GM23248 (cell line): ENCODE data around the gene CAMTA1. TPM values are rescaled to one million over a fixed set of nuclear protein-coding genes. Genes with fewer than 3 reads are reported as not detected.

Experiments
- DNase-seq: peaks from one replicate; pipeline ENCODE4 v3.0.0-alpha.2; 2015
- H2AFZ ChIP-seq: fragments of 200-600 bp; sonication (generic); 2 replicates; pipeline ENCODE4 v1.6.1; 2016; ENCODE audit warnings: antibody characterized with exemption
- H3F3A ChIP-seq: fragments of 200-600 bp; sonication (generic); 2 replicates; pipeline ENCODE4 v1.6.1; 2016; ENCODE audit warnings: mild to moderate bottlenecking, antibody characterized with exemption, mixed run types; ENCODE audit not compliant: insufficient read depth
- H3K27ac ChIP-seq: fragments of 200-600 bp; sonication (generic); 2 replicates; pipeline ENCODE4 v1.5.1; 2016; ENCODE audit warnings: mild to moderate bottlenecking
- H3K27me3 ChIP-seq: fragments of 200-600 bp; sonication (generic); replicated peaks from 2 replicates; pipeline ENCODE4 v1.6.1; 2016; ENCODE audit warnings: mild to moderate bottlenecking; ENCODE audit not compliant: insufficient read depth
- H3K36me3 ChIP-seq: fragments of 200-600 bp; sonication (generic); 2 replicates; pipeline ENCODE4 v1.6.1; 2016; ENCODE audit warnings: low read depth, mild to moderate bottlenecking
- H3K4me1 ChIP-seq: fragments of 200-600 bp; sonication (generic); 2 replicates; pipeline ENCODE4 v1.6.1; 2016; ENCODE audit warnings: mild to moderate bottlenecking; ENCODE audit not compliant: insufficient read depth
- H3K4me2 ChIP-seq: fragments of 200-600 bp; sonication (generic); one replicate; pipeline ENCODE4 v1.6.1; 2016; ENCODE audit warnings: mild to moderate bottlenecking; ENCODE audit not compliant: unreplicated experiment
- H3K4me3 ChIP-seq: fragments of 200-600 bp; sonication (generic); 2 replicates; pipeline ENCODE4 v1.5.1; 2016; ENCODE audit warnings: mild to moderate bottlenecking
- H3K79me2 ChIP-seq: fragments of 200-600 bp; sonication (generic); 2 replicates; pipeline ENCODE4 v1.6.1; 2016; ENCODE audit warnings: mild to moderate bottlenecking; ENCODE audit not compliant: insufficient read depth
- H3K9ac ChIP-seq: fragments of 200-600 bp; sonication (generic); 2 replicates; pipeline ENCODE4 v1.6.1; 2016; ENCODE audit warnings: mild to moderate bottlenecking
- H3K9me2 ChIP-seq: fragments of 200-600 bp; sonication (generic); 2 replicates; pipeline ENCODE4 v1.6.1; 2016; ENCODE audit warnings: mixed run types, mild to moderate bottlenecking, moderate library complexity; ENCODE audit not compliant: insufficient read depth
- H3K9me3 ChIP-seq: fragments of 200-600 bp; sonication (generic); one replicate; pipeline ENCODE4 v1.6.1; 2017; ENCODE audit warnings: low read depth
- H4K20me1 ChIP-seq: fragments of 200-600 bp; sonication (generic); 2 replicates; pipeline ENCODE4 v1.6.0; 2016; ENCODE audit not compliant: insufficient read depth
- EZH2 ChIP-seq: fragments of 200-600 bp; sonication (generic); IDR thresholded peaks from 2 replicates; pipeline ENCODE4 v1.6.1; 2018; ENCODE audit warnings: antibody characterized with exemption, mild to moderate bottlenecking; ENCODE audit not compliant: insufficient read depth, poor library complexity, severe bottlenecking
- EZH2phosphoT487 ChIP-seq: fragments of 200-600 bp; sonication (generic); IDR thresholded peaks from 2 replicates; pipeline ENCODE4 v1.6.1; 2018; ENCODE audit warnings: antibody characterized with exemption, moderate library complexity, mild to moderate bottlenecking, low read depth; ENCODE audit not compliant: insufficient read depth
- WGBS, 2 experiments: methylation state at CpG; one replicate each; pipeline ENCODE4 v1.1.6; 2015 to 2017; ENCODE audit warnings: low lambda C conversion rate in 2 of 2, low coverage in 1 of 2; ENCODE audit errors: missing lambda C conversion rate in 2 of 2; 5-methylcytosine and 5-hydroxymethylcytosine counted together
- in situ Hi-C: fragments of 300-500 bp; cut with MboI; formaldehyde crosslinking; loops from 2 replicates; pipeline ENCODE4 v1.15.0; 2020
- polyA plus RNA-seq: library from polyadenylated mRNA; unstranded; fragments of >200 nt; fragmentation: Nextera tagmentation; extraction: Ambion mirVana; gene quantifications from 2 replicates; pipeline ENCODE4 v1.2.1, GENCODE V29; 2016
- total RNA-seq: library from RNA; depleted of rRNA; stranded (reverse); fragments of >200 nt; shearing (Covaris generic); gene quantifications from 2 replicates; pipeline ENCODE4 v1.2.3, GENCODE V29; 2014

Gene CAMTA1
- total and polyA plus RNA-seq, 2 experiments from 2014 or later, result 50.1 to 165 TPM

- no peaks in the 10 kb centered on the region for H3K9me3 ChIP-seq
- no peaks in the 10 kb centered on the region for H3F3A ChIP-seq
- no peak overlapping the region for H2AFZ ChIP-seq
- H3K27me3 ChIP-seq, result no peaks in the 10 kb centered on the region
- no peaks in the 10 kb centered on the region for H3K79me2 ChIP-seq
- no peaks in the 10 kb centered on the region for H4K20me1 ChIP-seq
- no peaks in the 10 kb centered on the region for H3K36me3 ChIP-seq
- H3K9ac ChIP-seq, result no peak overlapping the region
- no peaks in the 10 kb centered on the region for H3K9me2 ChIP-seq
- DNase-seq, result no peak
- in situ Hi-C loops, result no loop called here
- no peak overlapping the region for H3K4me3 ChIP-seq
- WGBS, 2 experiments, result 86 to 92% methylated on average over 3 of the region's 3 CpGs
- H3K4me1 ChIP-seq, result no peaks in the 10 kb centered on the region
- no peak overlapping the region for H3K27ac ChIP-seq
- TF ChIP-seq EZH2 (no peak), EZH2phosphoT487 (no peak)
- H3K4me2 ChIP-seq, result no peak overlapping the region
These were observed 637.3 kb downstream of the CAMTA1 start for GRCh38 chr1:7422561-7422960.

- no peaks in the 10 kb centered on the region for H3K4me1 ChIP-seq
- H3K9ac ChIP-seq, result no peak overlapping the region
- no peaks in the 10 kb centered on the region for H3K9me3 ChIP-seq
- no peak overlapping the region for H3K4me3 ChIP-seq
- H3K4me2 ChIP-seq, result no peak overlapping the region
- no peak for DNase-seq
- H3K27ac ChIP-seq, result no peak overlapping the region
- no peak for TF ChIP-seq EZH2phosphoT487
- no peak for TF ChIP-seq EZH2
- H3K79me2 ChIP-seq, result no peaks in the 10 kb centered on the region
- H3K27me3 ChIP-seq, result no peaks in the 10 kb centered on the region
- in situ Hi-C loops, result no loop called here
- no peaks in the 10 kb centered on the region for H3F3A ChIP-seq
- 75 to 84% methylated on average over 5 to 9 of the region's 9 CpGs for WGBS, 2 experiments
- H3K9me2 ChIP-seq, result no peaks in the 10 kb centered on the region
- no peaks in the 10 kb centered on the region for H3K36me3 ChIP-seq
- H4K20me1 ChIP-seq, result no peaks in the 10 kb centered on the region
- no peak overlapping the region for H2AFZ ChIP-seq
These were observed 637.7 kb downstream of the CAMTA1 start for GRCh38 chr1:7422966-7423365.

- Histone ChIP-seq H2AFZ (no peak overlapping the region), H3K27me3 (no peaks in the 10 kb centered on the region), H3K4me2 (no peak overlapping the region), H3K79me2 (no peaks in the 10 kb centered on the region), H4K20me1 (no peaks in the 10 kb centered on the region), H3K9ac (no peak overlapping the region), H3K27ac (no peak overlapping the region), H3K4me3 (no peak overlapping the region), H3F3A (no peaks in the 10 kb centered on the region), H3K9me2 (no peaks in the 10 kb centered on the region), H3K36me3 (no peaks in the 10 kb centered on the region), H3K9me3 (no peaks in the 10 kb centered on the region), H3K4me1 (no peaks in the 10 kb centered on the region)
- DNase-seq, result no peak
- no peak for TF ChIP-seq EZH2phosphoT487
- no peak for TF ChIP-seq EZH2
- WGBS, 2 experiments, result 88 to 90% methylated on average over 9 of the region's 9 CpGs
- in situ Hi-C loops, result no loop called here
These were observed 639.2 kb downstream of the CAMTA1 start for GRCh38 chr1:7424352-7424890.

GRCh38 chr1:7425229-7425628, 640.0 kb downstream of the CAMTA1 start:
- H3K36me3 ChIP-seq, result no peaks in the 10 kb centered on the region
- TF ChIP-seq EZH2 (no peak), EZH2phosphoT487 (no peak)
- in situ Hi-C loops, result no loop called here
- no peak overlapping the region for H3K27ac ChIP-seq
- no peak for DNase-seq
- no peaks in the 10 kb centered on the region for H3K27me3 ChIP-seq
- H3K4me1 ChIP-seq, result no peaks in the 10 kb centered on the region
- no peak overlapping the region for H3K9ac ChIP-seq
- H3K9me2 ChIP-seq, result no peaks in the 10 kb centered on the region
- H3K79me2 ChIP-seq, result no peaks in the 10 kb centered on the region
- no peak overlapping the region for H2AFZ ChIP-seq
- 88 to 90% methylated on average over 6 of the region's 6 CpGs for WGBS, 2 experiments
- no peaks in the 10 kb centered on the region for H3F3A ChIP-seq
- H3K4me2 ChIP-seq, result no peak overlapping the region
- no peak overlapping the region for H3K4me3 ChIP-seq
- no peaks in the 10 kb centered on the region for H4K20me1 ChIP-seq
- H3K9me3 ChIP-seq, result no peaks in the 10 kb centered on the region

GRCh38 chr1:7425771-7426170, 640.5 kb downstream of the CAMTA1 start:
- DNase-seq, result no peak
- TF ChIP-seq EZH2phosphoT487 (no peak), EZH2 (no peak)
- no peak overlapping the region for H3K27ac ChIP-seq
- no peak overlapping the region for H2AFZ ChIP-seq
- H3K4me1 ChIP-seq, result no peaks in the 10 kb centered on the region
- no peaks in the 10 kb centered on the region for H3K27me3 ChIP-seq
- H3K9me2 ChIP-seq, result no peaks in the 10 kb centered on the region
- H3F3A ChIP-seq, result no peaks in the 10 kb centered on the region
- H3K4me2 ChIP-seq, result no peak overlapping the region
- in situ Hi-C loops, result no loop called here
- H3K79me2 ChIP-seq, result no peaks in the 10 kb centered on the region
- no peak overlapping the region for H3K4me3 ChIP-seq
- no peaks in the 10 kb centered on the region for H3K36me3 ChIP-seq
- 69 to 80% methylated on average over 3 of the region's 3 CpGs for WGBS, 2 experiments
- H3K9me3 ChIP-seq, result no peaks in the 10 kb centered on the region
- H4K20me1 ChIP-seq, result no peaks in the 10 kb centered on the region
- no peak overlapping the region for H3K9ac ChIP-seq
